ENCODE results near the gene CDH23.

- TF ChIP-seq CTCF (IDR thresholded peaks at IDR 0.05) (no peak), POLR2A (IDR thresholded peaks at IDR 0.05) (no peak), EP300 (IDR thresholded peaks at IDR 0.05) (no peak)
These were observed 155.2 kb downstream of the CDH23 start for GRCh38 chr10:71551970-71552369.
